AG04450 (cell line): ENCODE data around the gene SERTAD4. TPM values are rescaled to one million over a fixed set of nuclear protein-coding genes. Genes with fewer than 3 reads are reported as not detected.

Experiments used
- CTCF ChIA-PET: fragments of 300-600, 350-600 bp; formaldehyde crosslinking; extraction: SDS; loops from one replicate; lab custom pipeline; 2022; ENCODE audit warnings: antibody characterized with exemption, inconsistent platforms; lab: Charles Lee
- POLR2A ChIA-PET: fragments of 350-600 bp; formaldehyde crosslinking; extraction: SDS; loops from one replicate; lab custom pipeline; 2021; ENCODE audit warnings: antibody characterized with exemption, inconsistent platforms; lab: Yijun Ruan, JAX
- DNase-seq: peaks from one replicate; pipeline ENCODE4 v3.0.0-alpha.2; 2011; ENCODE audit warnings: low read depth, low spot score
- H3K27ac ChIP-seq: one replicate; pipeline ENCODE4 v1.5.1; 2012; ENCODE audit warnings: low read depth, low read length, control low read depth
- H3K27me3 ChIP-seq: one replicate; pipeline ENCODE4 v1.6.0; 2012; ENCODE audit warnings: low read length; ENCODE audit not compliant: control insufficient read depth, insufficient read depth
- H3K4me3 ChIP-seq: 2 replicates; pipeline ENCODE4 v1.5.1; 2011; ENCODE audit warnings: mild to moderate bottlenecking, low read depth, low read length, control low read depth
- H3K9me3 ChIP-seq: 2 replicates; pipeline ENCODE4 v1.5.1; 2012; ENCODE audit warnings: low read length; ENCODE audit not compliant: control insufficient read depth, insufficient read depth
- CTCF ChIP-seq: IDR thresholded peaks from 2 replicates; pipeline ENCODE4 v1.5.1; 2011; ENCODE audit warnings: low read depth, low read length, control low read depth, inconsistent platforms
- polyA plus RNA-seq: library from polyadenylated mRNA; depleted of rRNA; stranded (reverse); fragments of >200 nt; gene quantifications from 2 replicates; pipeline ENCODE4 v1.2.3, GENCODE V29; 2011

SERTAD4 gene
- polyA plus RNA-seq, 1 experiment, result 1.7 TPM

- H3K27me3 ChIP-seq, result no peaks in the 10 kb centered on the region
- TF ChIP-seq CTCF, result no peak
- no peaks in the 10 kb centered on the region for H3K9me3 ChIP-seq
- no peak for DNase-seq
- ChIA-PET POLR2A (no interaction called here), CTCF (interaction anchor here (0.6 to 1.1 kb wide), 3 partner anchors 137 to 176 kb away, joined by 3 to 5 read pairs (median 3); no protein-coding TSS in a partner anchor)
- no peak overlapping the region for H3K27ac ChIP-seq
- H3K4me3 ChIP-seq, result no peak overlapping the region
Observed at GRCh38 chr1:210223226-210223904, 9.2 kb upstream of the SERTAD4 start.

- no peak for TF ChIP-seq CTCF
- no peaks in the 10 kb centered on the region for H3K9me3 ChIP-seq
- no peak for DNase-seq
- POLR2A ChIA-PET, result no interaction called here
- CTCF ChIA-PET, result no interaction called here
- H3K4me3 ChIP-seq, result no peak overlapping the region
- no peak overlapping the region for H3K27ac ChIP-seq
- H3K27me3 ChIP-seq, result peaks cover 3% of the 10 kb centered on the region
Observed at GRCh38 chr1:210228158-210228557, 4.4 kb upstream of the SERTAD4 start.

GRCh38 chr1:210230149-210230695 lies 2.4 kb upstream of the SERTAD4 start:
- Histone ChIP-seq H3K9me3 (no peaks in the 10 kb centered on the region; the same call in 1 of the 2 replicates), H3K4me3 (no peak overlapping the region), H3K27ac (no peak overlapping the region), H3K27me3 (peaks cover 10% of the 10 kb centered on the region)
- no peak for DNase-seq
- TF ChIP-seq CTCF, result no peak
- POLR2A ChIA-PET, result no interaction called here
- CTCF ChIA-PET, result interaction anchor here (1.0 kb wide), 1 partner anchor 11 kb away, joined by 4 read pairs; no protein-coding TSS in a partner anchor

GRCh38 chr1:210231846-210232510 lies 618 bp upstream of the SERTAD4 start:
- POLR2A ChIA-PET, result interaction anchor here (0.7 kb wide), 1 partner anchor 31 kb away, joined by 3 read pairs; no protein-coding TSS in a partner anchor

More at GRCh38 chr1:210231846-210232510, 618 bp upstream of the SERTAD4 start:
- CTCF ChIA-PET, result interaction anchor here (0.6 kb wide), 1 partner anchor 68 kb away, joined by 5 read pairs; no protein-coding TSS in a partner anchor
- Histone ChIP-seq H3K27ac (no peak overlapping the region), H3K9me3 (no peaks in the 10 kb centered on the region; the same call in 1 of the 2 replicates), H3K27me3 (peaks cover 10% of the 10 kb centered on the region), H3K4me3 (peak overlapping the region; percentile 69)
- no peak for TF ChIP-seq CTCF
- DNase-seq, result no peak
